K562 (cell line): ENCODE measurements around the gene PHC3. TPM values are rescaled to one million over a fixed set of nuclear protein-coding genes. Genes with fewer than 3 reads are reported as not detected.

ENCODE experiments used
- ATAC-seq: fragments of 200-7000 bp; cut with Tn5 transposase; 3 replicates; pipeline ENCODE4 v1.9.1; 2020; ENCODE audit warnings: moderate library complexity
- BruUV-seq: library from RNA; stranded (reverse); fragments of 400-500 nt; replicated peaks from 2 replicates; lab custom pipeline; 2021; lab: Mats Ljungman, UMichigan
- CTCF ChIA-PET: fragments of 300-600 bp; formaldehyde crosslinking; extraction: SDS; loops from one replicate; lab custom pipeline; 2021; ENCODE audit warnings: low intra/inter-chr PET ratio; lab: Yijun Ruan, JAX
- POLR2A ChIA-PET: fragments of 300-600, 350-650 bp; sonication (Branson Sonifier 250); formaldehyde crosslinking; extraction: SDS; loops from one replicate; lab custom pipeline; 2021; ENCODE audit warnings: antibody characterized with exemption, inconsistent platforms; lab: Yijun Ruan, JAX
- DNase-seq, 4 experiments: peaks; one replicate each; pipeline versions ENCODE4 v3.0.0 to v3.0.0-alpha.2; 2011 to 2018; ENCODE audit warnings: low spot score in 3 of 4, mixed read lengths in 3 of 4; ENCODE audit errors: extremely low read depth in 1 of 4
- FAIRE-seq: peaks from 2 replicates; lab custom pipeline; 2011; peaks lifted over from hg19 to GRCh38; lab: Jason Lieb, UNC
- H2AFZ ChIP-seq: 2 replicates; pipeline ENCODE4 v1.6.0; 2011; ENCODE audit warnings: low read depth, low read length, control low read depth, inconsistent platforms
- H3K27ac ChIP-seq: fragments of 200-600 bp; 3 replicates; pipeline ENCODE4 v1.8.0; 2011; ENCODE audit warnings: low read depth, mild to moderate bottlenecking, control low read depth, inconsistent platforms, low read length, moderate library complexity, mixed read lengths; ENCODE audit errors: extremely low read depth
- H3K27me3 ChIP-seq, 2 experiments: fragments of 300-600 bp in 1 of 2; 2 replicates in 1 of 2; 3 replicates in 1 of 2; pipeline versions ENCODE4 v1.6.0 to v1.8.0; 2011; ENCODE audit warnings: inconsistent platforms in 2 of 2, low read length in 2 of 2, mild to moderate bottlenecking in 1 of 2, mixed read lengths in 1 of 2, moderate library complexity in 1 of 2; ENCODE audit not compliant: control insufficient read depth in 2 of 2, insufficient read depth in 2 of 2
- H3K36me3 ChIP-seq: fragments of 300-600 bp; 3 replicates; pipeline ENCODE4 v1.8.0; 2011; ENCODE audit warnings: mild to moderate bottlenecking, low read length, inconsistent platforms; ENCODE audit not compliant: control insufficient read depth, insufficient read depth
- H3K4me1 ChIP-seq, 2 experiments: fragments of 200-600 bp in 1 of 2; replicated peaks in 1 of 2; 2 replicates in 1 of 2; 3 replicates in 1 of 2; pipeline versions ENCODE4 v1.5.1 to v1.8.0; 2011; ENCODE audit warnings: inconsistent platforms in 2 of 2, low read length in 2 of 2, mild to moderate bottlenecking in 1 of 2, mixed read lengths in 1 of 2, moderate library complexity in 1 of 2; ENCODE audit not compliant: control insufficient read depth in 2 of 2, insufficient read depth in 2 of 2
- H3K4me2 ChIP-seq: 2 replicates; pipeline ENCODE4 v1.6.1; 2011; ENCODE audit warnings: low read length, control low read depth, inconsistent platforms, mixed read lengths; ENCODE audit not compliant: insufficient read depth
- H3K4me3 ChIP-seq: fragments of 200-600 bp; sonication (generic), shearing (Covaris generic); 2 replicates; pipeline ENCODE4 v1.5.1; 2016; ENCODE audit warnings: control low read depth, inconsistent platforms
- H3K79me2 ChIP-seq: fragments of 200-600 bp; 3 replicates; pipeline ENCODE4 v1.8.0; 2011; ENCODE audit warnings: low read length, inconsistent platforms; ENCODE audit not compliant: control insufficient read depth, insufficient read depth
- H3K9ac ChIP-seq, 2 experiments: 2 replicates each; pipeline versions ENCODE4 v1.6.0 to v1.6.1; 2011; ENCODE audit warnings: low read depth in 2 of 2, low read length in 2 of 2, control low read depth in 1 of 2, inconsistent platforms in 1 of 2, mild to moderate bottlenecking in 1 of 2, mixed read lengths in 1 of 2; ENCODE audit not compliant: insufficient read depth in 1 of 2
- H3K9me1 ChIP-seq: one replicate; pipeline ENCODE4 v1.6.0; 2011; ENCODE audit warnings: inconsistent platforms, mild to moderate bottlenecking, low read length, moderate library complexity; ENCODE audit not compliant: control insufficient read depth, insufficient read depth
- H3K9me3 ChIP-seq: replicated peaks from 2 replicates; pipeline ENCODE4 v1.5.1; 2011; ENCODE audit warnings: low read depth, low read length, inconsistent platforms; ENCODE audit not compliant: control insufficient read depth, insufficient read depth
- H4K20me1 ChIP-seq: replicated peaks from 2 replicates; pipeline ENCODE4 v1.6.1; 2011; ENCODE audit warnings: low read length, inconsistent platforms, mixed read lengths; ENCODE audit not compliant: control insufficient read depth, insufficient read depth
- POLR2AphosphoS2 ChIP-seq: IDR thresholded peaks from 2 replicates; pipeline ENCODE4 v1.6.1; 2012; ENCODE audit warnings: low read length, improper control_type of control experiment
- POLR3G ChIP-seq: IDR thresholded peaks from 2 replicates; pipeline ENCODE4 v1.6.1; 2011; ENCODE audit not compliant: insufficient read length, insufficient replicate concordance; ENCODE audit errors: extremely low read depth
- POU5F1 ChIP-seq: fragments of 150-350 bp; IDR thresholded peaks from 2 replicates; pipeline ENCODE4 v1.6.1; 2014; ENCODE audit warnings: borderline replicate concordance, low read length, low read depth, mild to moderate bottlenecking; ENCODE audit not compliant: partially characterized antibody
- PPARD ChIP-seq: fragments of 250-450 bp; sonication (Bioruptor Pico); IDR thresholded peaks from 2 replicates; pipeline ENCODE4 v1.8.0; 2022; ENCODE audit warnings: inconsistent platforms, mild to moderate bottlenecking, moderate library complexity
- SAFB ChIP-seq: fragments of 200-400 bp; formaldehyde crosslinking; IDR thresholded peaks from 2 replicates; pipeline ENCODE4 v1.6.1; 2017; ENCODE audit warnings: low read depth, low read length, borderline replicate concordance
- SRSF1 ChIP-seq: fragments of 200-400 bp; formaldehyde crosslinking; IDR thresholded peaks from 2 replicates; pipeline ENCODE4 v1.6.1; 2017; ENCODE audit warnings: mild to moderate bottlenecking, low read depth, low read length, moderate library complexity
- STAT5B ChIP-seq: fragments of 250-450 bp; sonication (Bioruptor Pico); IDR thresholded peaks from 2 replicates; pipeline ENCODE4 v1.8.0; 2021; ENCODE audit warnings: mild to moderate bottlenecking, inconsistent platforms
- TAL1 ChIP-seq: fragments of 450-650 bp; IDR thresholded peaks from 2 replicates; pipeline ENCODE4 v1.6.1; 2016; ENCODE audit warnings: mild to moderate bottlenecking
- TCF3 ChIP-seq: sonication (generic); formaldehyde crosslinking; IDR thresholded peaks from 2 replicates; pipeline ENCODE4 v1.4.0; 2020; ENCODE audit warnings: mild to moderate bottlenecking, missing genetic modification reagents
- TEAD4 ChIP-seq, 2 experiments: sonication (generic) in 1 of 2; formaldehyde crosslinking in 1 of 2; IDR thresholded peaks; 2 replicates each; pipeline versions ENCODE4 v1.6.1 to v1.8.0; 2012 to 2022; ENCODE audit warnings: borderline replicate concordance in 1 of 2, inconsistent platforms in 1 of 2, low read length in 1 of 2, mild to moderate bottlenecking in 1 of 2, missing genetic modification reagents in 1 of 2
- XRCC5 ChIP-seq: fragments of 200-400 bp; formaldehyde crosslinking; IDR thresholded peaks from 2 replicates; pipeline ENCODE4 v1.6.1; 2017; ENCODE audit warnings: low read depth, mild to moderate bottlenecking, low read length
- ZNF263 ChIP-seq: sonication (generic); formaldehyde crosslinking; IDR thresholded peaks from 2 replicates; pipeline ENCODE4 v1.8.0; 2022; ENCODE audit warnings: mild to moderate bottlenecking, missing genetic modification reagents, borderline replicate concordance
- WGBS: fragments of 100-300 bp; shearing (Covaris generic); methylation state at CpG from one replicate; pipeline ENCODE4 v1.1.6; 2016; ENCODE audit warnings: low coverage, mixed read lengths; ENCODE audit not compliant: insufficient coverage; ENCODE audit errors: missing lambda C conversion rate; 5-methylcytosine and 5-hydroxymethylcytosine counted together
- in situ Hi-C: fragments of 300-500 bp; cut with MboI; formaldehyde crosslinking; loops from 4 replicates; pipeline ENCODE4 v1.15.0; 2018; ENCODE audit warnings: inconsistent platforms, mixed read lengths
- intact Hi-C: fragments of 100-400 bp; cut with micrococcal nuclease; formaldehyde crosslinking; loops from 2 replicates; pipeline ENCODE4 v1.14.2; 2022
- polyA plus RNA-seq, 8 experiments: library from polyadenylated mRNA; depleted of rRNA in 4 of 8; stranded (reverse) in 5 of 8; unstranded in 3 of 8; fragments of >200 nt; fragmentation: Nextera tagmentation in 2 of 8; fragmentation: Illumina TruSeq in 1 of 8; extraction: Ambion mirVana in 2 of 8; extraction: Trizol in 1 of 8; gene quantifications; 2 replicates each; pipeline versions ENCODE4 v1.2.1 to v1.2.3, GENCODE V29; 2011 to 2014; ENCODE audit warnings: inconsistent platforms in 1 of 8, missing spikeins in 1 of 8
- total RNA-seq, 7 experiments: library from RNA; depleted of rRNA in 6 of 7; stranded (reverse); fragments of >200 nt in 6 of 7; fragmentation: Illumina TruSeq in 2 of 7; extraction: Trizol in 2 of 7; gene quantifications; 2 replicates each; pipeline versions ENCODE4 v1.2.1 to v1.2.3, GENCODE V29; 2011 to 2021; ENCODE audit warnings: low replicate concordance in 1 of 7
- TF ChIP-seq, protein P1 (sequence below): fragments of 250-450 bp; sonication (Bioruptor Pico); IDR thresholded peaks from 2 replicates; pipeline ENCODE4 v1.5.0; 2021; ENCODE audit warnings: mild to moderate bottlenecking, borderline replicate concordance
- TF ChIP-seq, protein P2 (sequence below): sonication (generic); formaldehyde crosslinking; IDR thresholded peaks from 2 replicates; pipeline ENCODE4 v1.8.0; 2022; ENCODE audit warnings: missing genetic modification reagents, mild to moderate bottlenecking, borderline replicate concordance
- TF ChIP-seq, protein P3 (sequence below): fragments of 150-350 bp; conservative IDR thresholded peaks from 2 replicates; pipeline ENCODE4 v1.6.1; 2014; ENCODE audit warnings: low read length

PHC3 gene
- total and polyA plus RNA-seq, 9 of the 15 experiments (the other 6 are each of a cell fraction or from before 2014, with no cell fraction given) = 3.1 to 21.6 (median 10.5) TPM

DNA sequence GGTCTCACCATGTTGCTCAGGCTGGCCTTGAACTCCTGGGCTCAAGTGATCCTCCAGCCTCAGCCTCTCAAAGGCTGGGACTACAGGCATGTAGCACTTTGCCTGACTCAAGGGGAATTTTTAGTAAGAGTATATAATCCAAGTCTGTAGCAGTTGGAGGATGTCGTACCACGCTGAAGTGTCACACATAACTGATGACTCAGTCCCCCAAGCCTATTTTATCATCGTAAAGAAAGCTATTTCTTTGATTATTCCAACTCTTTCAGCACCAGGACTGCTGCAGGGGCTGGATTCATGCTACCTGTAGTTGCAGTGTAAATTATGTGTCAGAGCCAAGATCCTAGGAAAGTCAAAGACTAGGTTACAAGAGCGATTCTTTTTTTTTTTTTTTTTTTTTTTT, 39.3 kb upstream of the PHC3 start:
- Histone ChIP-seq H3K79me2 (peaks cover 32% of the 10 kb centered on the region), H3K4me1 (peaks cover 2 to 4% of the 10 kb centered on the region in 2 experiments; a peak in 3 of 5 replicates), H3K9ac (no peak overlapping the region), H3K4me2 (no peak overlapping the region), H3K27ac (no peak overlapping the region), H3K27me3 (no peaks in the 10 kb centered on the region), H3K36me3 (peaks cover 2% of the 10 kb centered on the region; the same call in 1 of the 3 replicates), H2AFZ (no peak overlapping the region), H3K9me3 (no peaks in the 10 kb centered on the region), H3K4me3 (no peak overlapping the region), H4K20me1 (0 out of 2 replicates have a peak, but pooled peaks cover 3% of the 10 kb centered on the region), H3K9me1 (no peaks in the 10 kb centered on the region)
- FAIRE-seq (no peak), ATAC-seq (no peak), DNase-seq (peak in 1 of 4 experiments; percentile 6)
- ChIA-PET POLR2A (no interaction called here), CTCF (no interaction called here)
- in situ Hi-C loops = no loop called here
- 56% methylated on average over 3 of the region's 4 CpGs for WGBS
- no TSS peak for BruUV-seq
- intact Hi-C loops = loop anchor here (5.0 kb wide), 1 partner anchor 141 kb away; no protein-coding TSS in a partner anchor
- no peak for TF ChIP-seq TEAD4 (IDR thresholded peaks at IDR 0.05; ENCODE audit: low read length)
- no peak for TF ChIP-seq TEAD4 (CRISPR knock-in tag; IDR thresholded peaks at IDR 0.05; ENCODE audit: borderline replicate concordance)
- no peak for TF ChIP-seq TAL1
- TF ChIP-seq ZNF263 (CRISPR knock-in tag) = no peak
- no peak for TF ChIP-seq SAFB
- TF ChIP-seq POU5F1 = no peak
- TF ChIP-seq, protein P1, sequence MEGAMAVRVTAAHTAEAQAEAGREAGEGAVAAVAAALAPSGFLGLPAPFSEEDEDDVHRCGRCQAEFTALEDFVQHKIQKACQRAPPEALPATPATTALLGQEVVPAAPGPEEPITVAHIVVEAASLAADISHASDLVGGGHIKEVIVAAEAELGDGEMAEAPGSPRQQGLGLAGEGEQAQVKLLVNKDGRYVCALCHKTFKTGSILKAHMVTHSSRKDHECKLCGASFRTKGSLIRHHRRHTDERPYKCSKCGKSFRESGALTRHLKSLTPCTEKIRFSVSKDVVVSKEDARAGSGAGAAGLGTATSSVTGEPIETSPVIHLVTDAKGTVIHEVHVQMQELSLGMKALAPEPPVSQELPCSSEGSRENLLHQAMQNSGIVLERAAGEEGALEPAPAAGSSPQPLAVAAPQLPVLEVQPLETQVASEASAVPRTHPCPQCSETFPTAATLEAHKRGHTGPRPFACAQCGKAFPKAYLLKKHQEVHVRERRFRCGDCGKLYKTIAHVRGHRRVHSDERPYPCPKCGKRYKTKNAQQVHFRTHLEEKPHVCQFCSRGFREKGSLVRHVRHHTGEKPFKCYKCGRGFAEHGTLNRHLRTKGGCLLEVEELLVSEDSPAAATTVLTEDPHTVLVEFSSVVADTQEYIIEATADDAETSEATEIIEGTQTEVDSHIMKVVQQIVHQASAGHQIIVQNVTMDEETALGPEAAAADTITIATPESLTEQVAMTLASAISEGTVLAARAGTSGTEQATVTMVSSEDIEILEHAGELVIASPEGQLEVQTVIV (CRISPR knock-in tag) = no peak
- no peak for TF ChIP-seq TCF3 (CRISPR knock-in tag)
- TF ChIP-seq, protein P2, sequence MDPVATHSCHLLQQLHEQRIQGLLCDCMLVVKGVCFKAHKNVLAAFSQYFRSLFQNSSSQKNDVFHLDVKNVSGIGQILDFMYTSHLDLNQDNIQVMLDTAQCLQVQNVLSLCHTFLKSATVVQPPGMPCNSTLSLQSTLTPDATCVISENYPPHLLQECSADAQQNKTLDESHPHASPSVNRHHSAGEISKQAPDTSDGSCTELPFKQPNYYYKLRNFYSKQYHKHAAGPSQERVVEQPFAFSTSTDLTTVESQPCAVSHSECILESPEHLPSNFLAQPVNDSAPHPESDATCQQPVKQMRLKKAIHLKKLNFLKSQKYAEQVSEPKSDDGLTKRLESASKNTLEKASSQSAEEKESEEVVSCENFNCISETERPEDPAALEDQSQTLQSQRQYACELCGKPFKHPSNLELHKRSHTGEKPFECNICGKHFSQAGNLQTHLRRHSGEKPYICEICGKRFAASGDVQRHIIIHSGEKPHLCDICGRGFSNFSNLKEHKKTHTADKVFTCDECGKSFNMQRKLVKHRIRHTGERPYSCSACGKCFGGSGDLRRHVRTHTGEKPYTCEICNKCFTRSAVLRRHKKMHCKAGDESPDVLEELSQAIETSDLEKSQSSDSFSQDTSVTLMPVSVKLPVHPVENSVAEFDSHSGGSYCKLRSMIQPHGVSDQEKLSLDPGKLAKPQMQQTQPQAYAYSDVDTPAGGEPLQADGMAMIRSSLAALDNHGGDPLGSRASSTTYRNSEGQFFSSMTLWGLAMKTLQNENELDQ (CRISPR knock-in tag) = no peak
- no peak for TF ChIP-seq XRCC5
- TF ChIP-seq SRSF1 = no peak
- TF ChIP-seq POLR2AphosphoS2 = no peak
- TF ChIP-seq, protein P3, sequence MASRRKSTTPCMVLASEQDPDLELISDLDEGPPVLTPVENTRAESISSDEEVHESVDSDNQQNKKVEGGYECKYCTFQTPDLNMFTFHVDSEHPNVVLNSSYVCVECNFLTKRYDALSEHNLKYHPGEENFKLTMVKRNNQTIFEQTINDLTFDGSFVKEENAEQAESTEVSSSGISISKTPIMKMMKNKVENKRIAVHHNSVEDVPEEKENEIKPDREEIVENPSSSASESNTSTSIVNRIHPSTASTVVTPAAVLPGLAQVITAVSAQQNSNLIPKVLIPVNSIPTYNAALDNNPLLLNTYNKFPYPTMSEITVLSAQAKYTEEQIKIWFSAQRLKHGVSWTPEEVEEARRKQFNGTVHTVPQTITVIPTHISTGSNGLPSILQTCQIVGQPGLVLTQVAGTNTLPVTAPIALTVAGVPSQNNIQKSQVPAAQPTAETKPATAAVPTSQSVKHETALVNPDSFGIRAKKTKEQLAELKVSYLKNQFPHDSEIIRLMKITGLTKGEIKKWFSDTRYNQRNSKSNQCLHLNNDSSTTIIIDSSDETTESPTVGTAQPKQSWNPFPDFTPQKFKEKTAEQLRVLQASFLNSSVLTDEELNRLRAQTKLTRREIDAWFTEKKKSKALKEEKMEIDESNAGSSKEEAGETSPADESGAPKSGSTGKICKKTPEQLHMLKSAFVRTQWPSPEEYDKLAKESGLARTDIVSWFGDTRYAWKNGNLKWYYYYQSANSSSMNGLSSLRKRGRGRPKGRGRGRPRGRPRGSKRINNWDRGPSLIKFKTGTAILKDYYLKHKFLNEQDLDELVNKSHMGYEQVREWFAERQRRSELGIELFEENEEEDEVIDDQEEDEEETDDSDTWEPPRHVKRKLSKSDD = no peak
- TF ChIP-seq POLR3G = no peak
- TF ChIP-seq STAT5B (CRISPR knock-in tag) = no peak
- no peak for TF ChIP-seq PPARD (CRISPR knock-in tag)
